NOMO-1 treated with dmso at 0.1 percent for 144 hours (cell line): ENCODE data around the gene EFCAB6.

Source experiments
- DNase-seq: peaks from one replicate; lab custom pipeline; 2025; ENCODE audit not compliant: unreplicated experiment; lab: John Stamatoyannopoulos, UW

The EFCAB6 gene

DNA sequence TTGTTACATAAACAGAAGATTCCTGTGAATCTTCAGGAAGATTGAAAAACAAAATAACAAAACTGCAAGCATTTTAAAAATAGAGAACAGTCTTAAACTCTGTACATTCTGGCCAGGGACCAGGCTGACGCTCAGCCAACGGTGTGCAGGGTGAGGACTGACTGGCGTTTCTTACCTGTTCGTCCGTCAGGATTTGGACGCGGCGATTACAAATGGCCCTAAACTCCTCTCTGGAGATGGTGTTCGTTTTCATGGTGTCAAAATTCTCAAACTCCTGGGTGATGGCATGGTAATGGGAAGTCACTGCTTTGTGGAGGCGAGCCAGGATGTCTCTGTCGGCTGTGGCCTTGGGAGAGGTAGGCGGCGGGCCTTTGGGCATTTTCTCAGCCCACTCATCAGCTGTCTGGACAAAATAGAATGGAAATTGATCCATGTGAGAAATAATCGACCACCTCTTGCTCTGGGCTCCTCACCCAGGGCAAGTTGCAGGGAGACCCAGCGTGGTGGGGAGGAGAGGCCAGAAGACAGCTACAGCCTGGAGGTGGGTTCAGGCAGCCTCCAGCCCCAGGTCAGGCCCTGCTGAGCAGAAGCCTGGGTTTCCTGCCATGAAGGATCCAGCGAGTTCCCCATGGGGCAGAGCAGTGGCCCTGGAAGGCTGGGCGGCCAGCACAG, 257.3 kb downstream of the EFCAB6 start:
- DNase-seq, result no peak

DNA sequence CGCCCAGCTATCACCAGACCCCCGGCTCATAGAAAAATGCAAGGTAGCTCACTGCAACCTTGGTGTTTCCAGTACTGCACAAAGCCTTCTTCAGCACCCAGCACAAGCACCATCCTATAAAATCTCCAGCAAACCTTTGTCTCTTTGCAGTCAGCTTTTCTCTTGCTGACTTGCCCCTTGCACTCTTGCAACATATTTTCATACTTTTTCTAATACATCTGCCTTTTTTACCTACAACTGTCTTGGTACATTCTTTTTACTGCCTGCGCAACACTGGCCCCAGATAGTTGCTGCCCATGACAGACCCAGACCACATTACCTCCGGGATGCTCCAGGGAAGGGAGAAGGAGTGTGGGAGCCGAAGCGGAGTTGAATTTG, 257.9 kb downstream of the EFCAB6 start:
- no peak for DNase-seq

DNA sequence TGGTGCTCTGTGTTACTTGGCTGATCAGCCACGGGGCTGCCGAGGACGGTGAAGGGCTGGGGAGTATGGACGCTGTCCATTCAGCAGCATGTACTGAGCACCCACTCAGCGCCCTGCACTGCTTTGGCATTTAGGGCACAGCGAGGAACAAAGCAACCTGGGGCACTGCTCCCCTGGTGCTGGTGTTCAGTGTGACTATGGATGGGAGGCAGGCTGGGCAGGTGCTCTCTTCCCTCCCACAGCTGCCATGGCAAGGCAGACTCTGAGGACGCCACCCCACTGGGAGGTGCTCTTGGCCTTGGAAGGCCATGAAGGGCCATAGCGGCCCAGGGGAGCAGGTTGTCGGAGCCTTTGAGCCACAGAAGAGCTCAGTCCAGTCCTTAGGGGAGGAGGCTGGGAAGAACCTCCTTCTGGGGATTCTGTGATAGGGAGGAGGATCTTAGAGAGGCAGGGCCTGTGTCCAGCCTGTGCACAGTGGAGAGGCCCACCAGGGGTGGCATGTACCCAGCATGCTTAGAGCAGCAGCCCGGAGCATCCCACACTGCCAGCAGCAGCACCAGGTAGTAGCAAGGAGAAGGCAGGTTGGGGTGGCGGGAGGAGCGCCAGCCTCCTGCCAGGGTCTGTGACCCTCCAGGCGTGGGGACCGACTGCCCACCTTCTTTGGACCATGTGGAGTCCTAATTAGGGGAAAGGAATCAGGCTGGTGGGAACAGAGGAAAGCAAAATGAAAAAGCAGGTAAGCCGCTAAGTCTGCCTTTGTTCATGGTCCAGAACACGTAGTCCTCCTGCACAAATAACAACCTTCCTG, 258.4 kb downstream of the EFCAB6 start:
- DNase-seq, result no peak

DNA sequence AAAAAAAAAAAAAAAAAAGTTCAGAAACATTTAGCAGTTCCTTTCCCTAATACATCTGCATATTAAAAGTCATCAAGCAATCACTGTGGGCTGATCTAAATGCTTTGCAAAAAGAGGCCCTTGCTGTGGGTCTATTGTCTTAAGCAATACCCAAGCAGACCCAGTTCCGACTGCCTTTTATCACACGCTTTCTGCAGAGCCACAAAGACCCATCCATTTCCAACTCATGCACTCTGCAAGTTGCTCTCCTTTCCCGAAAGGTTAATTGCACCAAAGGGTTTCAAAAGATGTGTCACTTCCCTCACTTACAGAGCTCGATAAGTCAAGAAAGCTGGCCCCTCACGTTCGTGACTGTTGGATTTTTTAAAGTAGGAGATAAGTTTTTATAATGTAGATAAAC, 261.4 kb downstream of the EFCAB6 start:
- no peak for DNase-seq

DNA sequence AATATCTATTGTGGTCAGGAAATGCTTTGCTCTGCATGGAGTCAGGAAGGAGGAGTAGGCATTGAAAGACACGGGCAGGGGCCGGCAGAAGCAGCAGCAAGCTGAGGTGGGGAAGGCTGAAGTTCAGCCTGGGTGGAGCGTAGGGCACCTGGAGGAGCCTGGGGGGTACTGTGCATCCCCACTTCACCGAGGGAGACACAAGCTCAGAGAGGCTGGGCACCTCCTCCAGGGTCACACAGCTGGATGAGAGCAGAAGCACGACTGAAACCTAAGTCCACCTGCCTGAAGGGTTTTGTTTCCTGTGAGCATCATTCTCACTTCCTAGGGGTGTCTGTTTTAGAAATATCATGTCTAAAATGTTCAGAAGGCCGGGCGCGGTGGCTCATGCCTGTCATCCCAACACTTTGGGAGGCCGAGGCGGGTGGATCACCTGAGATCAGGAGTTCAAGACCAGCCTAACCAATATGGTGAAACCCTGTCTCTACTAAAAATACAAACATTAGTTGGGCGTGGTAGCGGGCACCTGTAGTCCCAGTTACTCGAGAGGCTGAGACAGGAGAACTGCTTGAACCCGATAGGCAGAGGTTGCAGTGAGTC, 262.0 kb downstream of the EFCAB6 start:
- DNase-seq, result no peak

DNA sequence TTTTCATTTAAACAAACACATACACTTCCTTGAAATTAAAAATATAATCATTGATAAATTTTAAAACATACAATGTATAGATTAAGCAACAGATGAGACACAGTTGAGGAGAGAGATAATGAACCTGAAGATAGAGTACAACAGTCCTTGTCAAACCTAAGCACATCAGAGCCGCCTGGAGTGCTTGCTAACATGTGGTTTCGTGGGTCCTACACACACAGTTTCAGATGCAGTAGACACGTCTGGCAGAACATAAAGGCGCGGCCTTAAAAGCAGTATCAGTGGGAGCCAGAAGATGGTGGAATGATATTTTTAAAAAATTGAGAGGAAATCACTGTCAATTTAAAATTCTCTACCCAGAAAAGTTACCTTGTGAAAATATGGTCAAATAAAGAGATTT, 265.9 kb downstream of the EFCAB6 start:
- DNase-seq, result no peak

DNA sequence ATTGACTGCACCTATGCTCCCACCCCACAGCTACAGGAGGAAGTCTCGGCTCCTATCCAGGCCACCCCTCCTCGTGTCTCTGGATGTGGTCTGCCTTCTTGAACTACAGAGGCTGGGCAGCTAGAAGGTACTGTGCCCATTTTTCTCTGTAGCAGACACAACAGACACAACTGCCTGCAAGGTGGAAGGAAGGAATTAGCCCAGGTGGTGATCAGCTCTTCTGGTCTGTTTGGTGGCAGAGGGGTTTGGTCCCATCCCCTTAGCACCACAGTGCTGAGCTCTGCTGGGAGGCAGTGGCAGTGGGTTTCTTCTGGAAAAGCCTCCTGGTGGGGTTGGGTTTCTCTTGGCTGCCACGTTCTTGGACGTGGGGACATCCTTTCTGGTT, 267.8 kb downstream of the EFCAB6 start:
- no peak for DNase-seq

DNA sequence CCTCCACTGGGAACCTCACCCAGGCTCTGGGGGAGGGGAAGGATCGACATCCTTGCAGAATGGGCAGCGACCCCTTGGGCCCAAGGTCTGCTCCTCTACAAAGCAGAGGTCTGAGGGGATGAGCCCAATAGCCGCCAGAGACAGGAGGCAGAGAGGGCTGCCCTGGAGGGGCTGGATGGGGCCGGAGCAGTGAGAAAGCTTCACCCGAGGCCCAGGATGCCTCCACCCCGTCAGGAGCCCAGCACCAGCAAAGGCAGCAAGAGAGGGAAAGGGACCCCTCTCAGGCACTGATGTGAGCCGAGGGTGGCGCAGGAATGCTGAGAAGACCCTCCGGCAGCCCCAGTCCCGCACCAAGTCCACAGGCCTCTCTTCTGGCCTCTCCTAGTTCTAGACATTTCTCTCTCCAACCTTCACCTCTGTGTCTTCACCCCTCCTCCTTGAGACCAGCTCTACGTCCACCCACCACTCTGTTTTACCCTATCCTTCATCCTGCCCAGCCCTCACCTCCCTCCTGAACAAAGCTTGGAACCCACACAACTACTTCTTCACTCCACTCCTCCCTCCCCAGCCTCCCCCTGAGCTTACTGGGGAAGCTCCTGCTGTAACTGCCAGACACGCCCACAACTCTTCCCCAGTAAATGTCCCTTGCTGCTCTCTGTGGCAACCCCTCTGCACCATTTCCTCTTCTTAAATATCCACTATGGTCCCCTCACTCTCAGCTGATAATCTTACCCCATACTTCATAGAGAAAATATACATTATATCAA, 268.4 kb downstream of the EFCAB6 start:
- DNase-seq, result no peak

DNA sequence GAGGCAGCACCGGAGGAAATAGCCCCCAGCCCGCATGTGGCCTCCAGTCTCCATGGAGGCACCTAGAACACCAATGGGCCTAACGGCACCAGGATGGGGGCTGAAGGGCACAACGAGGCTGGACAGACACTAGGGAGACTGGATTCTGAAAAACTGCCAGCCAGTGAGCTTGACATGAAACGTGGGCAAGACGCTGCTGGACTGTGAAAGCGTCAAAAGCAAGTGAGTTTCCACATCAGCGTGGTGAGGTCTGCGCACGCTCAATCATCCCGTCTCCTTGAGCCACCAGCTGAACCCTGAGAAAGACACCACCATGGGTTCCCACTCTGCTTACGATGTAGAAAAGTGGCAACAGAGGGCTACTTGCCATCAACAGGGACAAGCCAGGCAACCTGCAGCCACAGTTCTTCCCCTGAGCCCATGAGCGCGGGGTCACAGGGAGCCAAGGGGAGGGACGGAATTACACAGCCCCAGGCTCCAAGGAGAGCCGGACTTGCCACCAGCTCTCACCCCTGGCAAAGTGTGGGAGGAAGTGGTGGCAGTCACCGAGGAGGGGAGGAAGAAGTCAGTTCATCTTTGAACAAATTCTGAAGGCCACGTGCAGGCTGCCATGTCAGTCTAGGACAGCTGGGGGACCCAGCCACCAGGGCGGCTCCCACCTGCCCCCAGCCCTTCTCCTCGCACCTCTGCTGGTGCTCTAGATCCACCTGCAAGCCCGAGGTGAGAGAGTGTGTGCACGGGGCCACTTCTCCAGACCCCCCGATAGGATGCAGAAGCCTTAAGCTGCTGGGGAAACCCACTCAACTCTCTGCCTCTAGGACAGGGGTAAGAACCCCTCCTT, 269.2 kb downstream of the EFCAB6 start:
- DNase-seq, result no peak

DNA sequence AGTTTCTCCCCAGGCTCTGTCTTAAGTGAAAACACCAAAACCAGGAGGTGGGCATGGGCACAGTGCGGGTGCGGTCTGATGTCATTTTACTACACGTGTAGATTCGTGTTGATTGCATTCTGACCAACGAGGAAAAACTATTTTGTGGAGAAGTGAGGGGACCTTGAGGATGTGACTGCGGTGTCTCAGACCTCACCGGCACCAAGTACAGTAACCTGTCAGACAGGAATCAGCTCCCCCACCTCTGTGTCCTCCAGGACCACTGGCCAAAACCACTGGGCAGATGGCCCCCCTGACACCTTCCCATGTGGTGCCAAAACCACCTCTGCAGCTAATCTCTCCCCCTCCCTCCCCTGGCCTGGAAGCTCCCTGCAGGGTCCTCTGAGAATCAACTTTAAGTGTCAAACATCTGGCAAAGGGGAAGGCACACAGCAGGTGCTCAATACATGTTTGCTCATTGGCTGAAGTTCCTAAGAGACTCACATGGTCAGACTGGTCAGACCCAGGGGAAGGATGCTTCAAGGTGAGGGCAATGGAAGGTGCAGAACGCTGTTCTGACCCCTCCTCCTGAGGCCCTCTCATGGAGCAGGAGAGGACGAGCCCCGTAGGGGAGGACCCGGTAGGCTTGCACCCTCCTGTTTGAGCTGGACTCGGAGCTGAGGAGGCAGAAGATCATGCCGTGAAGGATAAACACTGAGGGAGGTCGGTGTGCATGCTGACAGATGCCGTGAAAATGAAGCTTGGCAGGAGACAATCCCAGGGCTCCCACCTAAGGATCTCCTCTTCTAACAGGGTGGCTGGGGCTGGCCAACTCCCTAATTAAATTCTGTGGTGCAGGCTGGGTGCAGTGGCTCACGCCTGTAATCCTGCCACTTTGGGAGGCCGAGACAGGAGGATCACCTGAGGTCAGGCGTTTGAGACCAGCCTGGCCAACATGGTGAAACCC, 270.4 kb downstream of the EFCAB6 start:
- no peak for DNase-seq

DNA sequence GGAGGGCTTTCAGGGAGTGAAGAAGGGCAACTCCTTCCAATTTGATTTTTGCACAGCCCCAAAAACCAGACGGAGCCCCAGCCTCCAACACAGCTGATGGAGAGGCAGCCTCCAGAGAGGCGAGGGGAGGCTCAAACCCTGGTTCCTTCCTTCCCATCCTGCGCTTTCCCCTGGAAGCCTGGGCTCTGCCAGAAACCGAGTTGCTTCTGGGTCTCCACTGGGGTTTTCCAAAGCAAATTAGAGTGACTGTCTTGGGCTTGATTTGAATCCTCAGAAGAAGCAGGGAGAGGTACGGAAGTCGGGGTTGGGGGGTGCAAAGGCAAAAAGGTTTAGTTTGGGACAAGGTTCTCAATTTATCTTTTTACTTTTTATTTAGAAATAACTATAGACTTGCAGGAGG, 271.1 kb downstream of the EFCAB6 start:
- no peak for DNase-seq

DNA sequence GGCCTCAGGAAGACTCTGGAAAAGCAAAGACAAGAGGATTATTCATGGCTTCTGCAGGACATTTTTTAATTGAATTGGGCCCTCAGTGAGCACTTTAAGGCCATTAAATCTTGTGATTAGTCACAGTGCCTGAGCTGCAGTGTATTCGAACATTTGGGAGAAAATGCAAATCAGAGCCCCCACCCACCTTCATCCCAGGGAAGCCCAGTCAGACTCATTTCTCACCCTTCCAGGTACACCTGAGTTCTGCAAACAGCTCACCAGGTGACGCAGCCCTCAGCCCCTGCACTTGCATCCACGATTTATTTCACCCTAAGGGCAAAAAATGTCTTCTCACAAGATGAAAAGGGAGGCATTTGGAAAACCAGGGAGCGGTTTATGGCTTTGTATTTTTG, 271.6 kb downstream of the EFCAB6 start:
- DNase-seq, result no peak

DNA sequence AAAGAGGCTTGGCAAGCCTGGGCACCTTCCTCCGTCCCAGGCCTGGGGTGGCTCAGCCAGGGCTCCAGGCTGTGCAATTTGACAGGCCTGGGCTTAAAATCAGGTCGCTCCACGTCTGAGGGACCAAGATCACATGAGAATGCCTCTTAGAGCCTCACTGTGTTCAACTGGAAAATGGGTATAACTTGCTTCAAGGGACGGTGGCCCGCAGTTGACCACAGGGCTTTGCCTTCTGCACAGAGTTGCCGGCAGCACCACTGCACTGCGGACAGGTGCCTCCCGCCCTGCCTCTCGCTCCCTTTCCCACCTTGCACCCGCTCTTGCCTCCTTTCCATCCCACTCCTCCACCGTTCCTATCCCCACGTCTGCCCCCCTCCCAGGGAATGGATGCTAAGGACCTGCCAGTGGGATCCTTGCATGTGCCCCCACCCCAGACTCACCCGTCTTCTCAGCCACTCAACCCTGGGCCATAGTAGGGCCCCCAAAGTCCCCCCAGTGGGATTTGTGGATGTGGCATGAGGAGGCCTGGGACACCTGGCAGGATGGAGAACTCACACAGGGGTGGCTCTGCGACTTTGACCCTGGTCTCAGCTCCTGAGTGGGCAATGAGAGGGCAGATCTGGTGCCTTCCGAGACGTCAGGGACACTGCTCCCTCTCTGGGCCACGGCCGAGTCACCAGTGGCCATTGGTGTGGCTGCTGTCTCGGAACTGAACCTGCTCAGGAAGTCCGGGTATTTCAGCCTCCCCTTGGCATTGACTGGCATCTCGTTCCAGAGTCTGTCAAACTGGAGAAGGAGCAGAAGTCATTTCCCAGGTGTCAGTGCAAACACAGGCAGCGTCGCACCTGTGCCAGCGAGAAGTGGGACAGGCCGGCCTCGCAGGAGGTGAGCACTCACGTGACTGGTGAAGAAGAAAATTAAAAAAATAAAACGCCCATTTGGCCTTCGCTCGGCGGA, 272.3 kb downstream of the EFCAB6 start:
- DNase-seq, result no peak

DNA sequence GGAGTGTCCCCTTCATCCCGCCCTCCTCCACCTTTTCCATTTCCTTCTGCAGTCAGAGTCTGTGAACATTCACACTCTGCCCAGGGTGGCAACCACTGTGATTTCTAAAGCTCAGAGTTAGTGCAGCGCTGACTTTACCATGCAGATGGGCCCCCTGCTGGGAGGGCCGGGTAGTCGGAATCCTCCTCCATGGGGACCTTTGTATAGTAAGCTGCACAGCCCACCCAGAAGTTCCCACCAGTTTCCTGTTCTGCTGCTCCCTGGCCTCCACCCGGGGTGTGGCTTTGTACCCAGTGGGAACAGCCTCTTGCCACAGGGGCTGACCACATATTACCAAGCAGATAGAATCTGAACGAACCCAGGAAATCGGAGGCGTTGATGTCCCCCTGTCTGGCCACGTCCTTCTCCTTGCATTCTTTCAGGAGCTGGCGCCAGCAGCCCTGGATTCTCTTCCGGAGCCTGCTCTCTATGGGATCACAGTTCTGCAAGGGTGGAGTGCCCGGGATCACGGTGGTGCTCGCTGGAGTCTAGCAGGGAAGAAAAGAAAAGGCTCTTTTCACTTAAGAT, 275.0 kb downstream of the EFCAB6 start:
- DNase-seq, result peak; percentile 3

DNA sequence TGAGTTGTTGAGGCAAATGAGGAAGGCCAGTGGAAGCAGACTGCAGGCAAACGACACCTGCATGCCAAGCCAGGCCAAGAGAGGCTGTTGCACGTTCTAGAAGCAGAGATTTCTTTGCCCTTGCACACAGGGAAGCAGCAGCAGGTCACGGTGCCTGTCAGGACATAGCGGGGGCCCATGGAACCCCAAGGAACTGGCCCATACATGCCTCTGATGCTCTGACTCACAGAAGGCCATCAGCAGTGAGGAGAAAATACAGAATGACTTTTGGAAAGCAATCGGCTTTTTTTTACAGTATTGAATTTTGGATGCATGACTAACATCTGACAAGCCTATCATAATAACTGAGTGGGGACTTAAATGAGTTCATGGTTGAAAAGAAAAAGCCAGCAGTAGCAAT, 276.4 kb downstream of the EFCAB6 start:
- no peak for DNase-seq

DNA sequence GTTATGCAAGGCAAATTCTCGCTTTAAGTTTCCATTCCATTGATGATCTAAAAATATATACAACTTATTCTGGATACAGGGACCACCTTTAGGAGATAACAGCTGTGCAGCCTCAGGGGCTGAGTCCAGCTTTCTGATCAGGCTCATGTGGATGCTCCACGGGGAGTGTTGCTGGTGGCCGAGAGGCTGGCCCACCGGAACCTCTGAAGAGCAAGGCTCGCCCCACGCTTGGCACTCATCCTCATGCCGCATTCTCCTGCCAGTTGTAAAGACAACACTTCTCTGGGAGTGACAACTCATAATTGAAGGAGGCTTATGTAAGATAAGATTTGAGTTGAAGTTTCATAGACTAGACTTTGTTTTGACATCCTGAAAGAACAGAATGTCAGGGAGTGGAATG, 276.8 kb downstream of the EFCAB6 start:
- no peak for DNase-seq

DNA sequence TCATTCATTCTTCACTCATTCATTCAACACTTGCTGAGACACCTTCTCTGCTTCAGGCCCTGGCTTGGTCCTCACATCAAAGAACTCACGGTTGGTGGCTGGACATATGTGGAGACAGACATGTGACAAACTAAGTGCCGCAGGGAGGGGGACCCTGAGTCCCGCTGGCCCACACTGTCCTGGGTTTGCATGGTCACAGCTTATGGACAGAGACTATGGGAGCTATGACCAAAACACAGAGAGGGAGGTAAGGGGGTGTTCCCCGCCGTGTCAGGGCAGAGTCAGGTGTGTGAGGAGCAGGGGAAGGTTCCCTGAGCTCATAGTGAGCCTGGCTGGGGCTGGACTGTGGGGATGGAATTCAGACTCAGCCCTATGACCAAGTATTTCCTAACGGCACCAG, 277.2 kb downstream of the EFCAB6 start:
- DNase-seq, result no peak
